Trophoblast cell (in vitro differentiated cells and primary cell): Measurements from ENCODE around the gene TENM4.

Source experiments
- DNase-seq, 2 donors: peaks; one replicate each; pipeline ENCODE4 v3.0.0-alpha.2; 2016
- H2AFZ ChIP-seq: 2 replicates; pipeline ENCODE4 v1.6.1; 2013; ENCODE audit warnings: low read length, moderate library complexity, mild to moderate bottlenecking; ENCODE audit not compliant: insufficient read depth, poor library complexity
- H2AK5ac ChIP-seq: 2 replicates; pipeline ENCODE4 v1.6.1; 2013; ENCODE audit warnings: mild to moderate bottlenecking, low read length
- H2BK120ac ChIP-seq: 2 replicates; pipeline ENCODE4 v1.6.1; 2013; ENCODE audit warnings: low read length, mild to moderate bottlenecking, moderate library complexity; ENCODE audit not compliant: insufficient read depth, poor library complexity
- H2BK12ac ChIP-seq: 2 replicates; pipeline ENCODE4 v1.6.1; 2013; ENCODE audit warnings: mild to moderate bottlenecking, low read length, moderate library complexity
- H2BK5ac ChIP-seq: 2 replicates; pipeline ENCODE4 v1.6.1; 2013; ENCODE audit warnings: low read length, low read depth, moderate library complexity, mild to moderate bottlenecking; ENCODE audit not compliant: poor library complexity
- H3K14ac ChIP-seq: 2 replicates; pipeline ENCODE4 v1.6.1; 2013; ENCODE audit warnings: mild to moderate bottlenecking, low read length
- H3K18ac ChIP-seq: 2 replicates; pipeline ENCODE4 v1.6.1; 2013; ENCODE audit warnings: mild to moderate bottlenecking, low read length
- H3K23ac ChIP-seq: 2 replicates; pipeline ENCODE4 v1.6.1; 2013; ENCODE audit warnings: low read length
- H3K27ac ChIP-seq: 2 replicates; pipeline ENCODE4 v1.5.1; 2013; ENCODE audit warnings: low read depth, mild to moderate bottlenecking, inconsistent platforms, low read length, moderate library complexity
- H3K27me3 ChIP-seq: 2 replicates; pipeline ENCODE4 v1.6.1; 2013; ENCODE audit warnings: inconsistent platforms, mild to moderate bottlenecking, low read length, moderate library complexity; ENCODE audit not compliant: insufficient read depth
- H3K36me3 ChIP-seq, 2 experiments: 1 replicate in 1 of 2; 2 replicates in 1 of 2; pipeline ENCODE4 v1.6.1; 2013; ENCODE audit warnings: low read length in 2 of 2, mild to moderate bottlenecking in 2 of 2, moderate library complexity in 1 of 2; ENCODE audit not compliant: insufficient read depth in 2 of 2, control insufficient read depth in 1 of 2
- H3K4ac ChIP-seq: 2 replicates; pipeline ENCODE4 v1.6.1; 2013; ENCODE audit warnings: low read depth, mild to moderate bottlenecking, low read length, moderate library complexity
- H3K4me1 ChIP-seq, 2 experiments: 1 replicate in 1 of 2; 2 replicates in 1 of 2; pipeline ENCODE4 v1.6.1; 2013; ENCODE audit warnings: low read length in 2 of 2, mild to moderate bottlenecking in 2 of 2, moderate library complexity in 1 of 2; ENCODE audit not compliant: insufficient read depth in 2 of 2, control insufficient read depth in 1 of 2
- H3K4me2 ChIP-seq: 2 replicates; pipeline ENCODE4 v1.6.1; 2013; ENCODE audit warnings: inconsistent platforms, mild to moderate bottlenecking, low read length, moderate library complexity
- H3K4me3 ChIP-seq: 2 replicates; pipeline ENCODE4 v1.5.1; 2013; ENCODE audit warnings: mild to moderate bottlenecking, low read depth, low read length, inconsistent platforms
- H3K79me1 ChIP-seq: one replicate; pipeline ENCODE4 v1.6.1; 2013; ENCODE audit warnings: low read length
- H3K79me2 ChIP-seq: 2 replicates; pipeline ENCODE4 v1.6.1; 2013; ENCODE audit warnings: low read length, mild to moderate bottlenecking; ENCODE audit not compliant: control insufficient read depth, insufficient read depth, poor library complexity
- H3K9ac ChIP-seq: 2 replicates; pipeline ENCODE4 v1.6.1; 2013; ENCODE audit warnings: mild to moderate bottlenecking, low read length
- H3K9me3 ChIP-seq: 2 replicates; pipeline ENCODE4 v1.6.1; 2013; ENCODE audit warnings: low read depth, mild to moderate bottlenecking, control low read depth, inconsistent platforms, low read length; ENCODE audit not compliant: insufficient read depth
- H4K12ac ChIP-seq: 2 replicates; pipeline ENCODE4 v1.6.1; 2013; ENCODE audit warnings: low read depth, mild to moderate bottlenecking, low read length, moderate library complexity
- H4K8ac ChIP-seq: 2 replicates; pipeline ENCODE4 v1.6.1; 2013; ENCODE audit warnings: low read depth, mild to moderate bottlenecking, low read length, moderate library complexity
- H4K91ac ChIP-seq: one replicate; pipeline ENCODE4 v1.6.1; 2013; ENCODE audit warnings: low read depth, mild to moderate bottlenecking, low read length, moderate library complexity
- WGBS: extraction: QIAGEN DNeasy Blood & Tissue Kit; methylation state at CpG from one replicate; pipeline ENCODE4 v1.1.7; 2013; ENCODE audit warnings: missing lambda C conversion rate; ENCODE audit not compliant: insufficient read length, insufficient coverage; ENCODE audit errors: extremely low coverage; 5-methylcytosine and 5-hydroxymethylcytosine counted together

The TENM4 gene

GRCh38 chr11:79400717-79401330 lies 40.0 kb downstream of the TENM4 start:
- peak in 1 of 2 donors; percentile 32 for DNase-seq
- Histone ChIP-seq H3K4me1 (peaks cover 5 to 6% of the 10 kb centered on the region in 2 experiments), H3K36me3 (no peaks in the 10 kb centered on the region), H2BK5ac (no peak overlapping the region), H4K8ac (no peak overlapping the region), H3K4ac (no peak overlapping the region), H4K12ac (no peak overlapping the region), H3K79me2 (no peaks in the 10 kb centered on the region), H2BK120ac (no peak overlapping the region), H3K18ac (no peak overlapping the region), H2BK12ac (no peak overlapping the region), H3K9me3 (no peaks in the 10 kb centered on the region), H3K9ac (no peak overlapping the region), H3K23ac (no peak overlapping the region), H2AK5ac (no peak overlapping the region), H3K79me1 (no peaks in the 10 kb centered on the region), H3K14ac (no peak overlapping the region), H4K91ac (no peak overlapping the region), H3K4me2 (no peak overlapping the region), H2AFZ (no peak overlapping the region), H3K27me3 (no peaks in the 10 kb centered on the region), H3K4me3 (no peak overlapping the region), H3K27ac (no peak overlapping the region)
- no CpG with 5 or more reads among the region's 4 CpGs for WGBS

- Histone ChIP-seq H2AK5ac (no peak overlapping the region), H3K14ac (no peak overlapping the region), H2AFZ (no peak overlapping the region), H3K4me1 (peaks cover 5 to 6% of the 10 kb centered on the region in 2 experiments), H2BK120ac (no peak overlapping the region), H4K8ac (no peak overlapping the region), H2BK5ac (no peak overlapping the region), H3K79me1 (no peaks in the 10 kb centered on the region), H3K18ac (no peak overlapping the region), H4K91ac (no peak overlapping the region), H4K12ac (no peak overlapping the region), H2BK12ac (no peak overlapping the region), H3K27me3 (no peaks in the 10 kb centered on the region), H3K4me3 (no peak overlapping the region), H3K79me2 (no peaks in the 10 kb centered on the region), H3K9ac (no peak overlapping the region), H3K23ac (no peak overlapping the region), H3K4ac (no peak overlapping the region), H3K27ac (no peak overlapping the region), H3K36me3 (no peaks in the 10 kb centered on the region), H3K4me2 (no peak overlapping the region), H3K9me3 (no peaks in the 10 kb centered on the region)
- no peak for DNase-seq
- WGBS = no CpG with 5 or more reads among the region's 2 CpGs
Observed at GRCh38 chr11:79400206-79400605, 40.6 kb downstream of the TENM4 start.

- H3K4me2 ChIP-seq = no peak overlapping the region
- WGBS = no CpG with 5 or more reads among the region's 1 CpG
- no peaks in the 10 kb centered on the region for H3K9me3 ChIP-seq
- H3K79me1 ChIP-seq = no peaks in the 10 kb centered on the region
- no peak overlapping the region for H3K4ac ChIP-seq
- H3K14ac ChIP-seq = no peak overlapping the region
- H4K8ac ChIP-seq = no peak overlapping the region
- H3K4me1 ChIP-seq = peaks cover 14 to 15% of the 10 kb centered on the region in 2 experiments
- H3K36me3 ChIP-seq = no peaks in the 10 kb centered on the region
- no peak overlapping the region for H3K23ac ChIP-seq
- H3K27me3 ChIP-seq = no peaks in the 10 kb centered on the region
- H2AFZ ChIP-seq = no peak overlapping the region
- H3K79me2 ChIP-seq = no peaks in the 10 kb centered on the region
- no peak overlapping the region for H3K9ac ChIP-seq
- no peak overlapping the region for H3K4me3 ChIP-seq
- no peak overlapping the region for H2BK12ac ChIP-seq
- H4K91ac ChIP-seq = no peak overlapping the region
- H2AK5ac ChIP-seq = no peak overlapping the region
- no peak overlapping the region for H2BK120ac ChIP-seq
- no peak overlapping the region for H4K12ac ChIP-seq
- no peak overlapping the region for H3K18ac ChIP-seq
- H3K27ac ChIP-seq = no peak overlapping the region
- no peak for DNase-seq
- H2BK5ac ChIP-seq = no peak overlapping the region
Observed at GRCh38 chr11:79397252-79397651, 43.6 kb downstream of the TENM4 start.

- no peak overlapping the region for H2BK5ac ChIP-seq
- WGBS = no CpG with 5 or more reads among the region's 4 CpGs
Observed at GRCh38 chr11:79396674-79397073, 44.2 kb downstream of the TENM4 start.

More at GRCh38 chr11:79396674-79397073, 44.2 kb downstream of the TENM4 start:
- H2BK12ac ChIP-seq = no peak overlapping the region
- H4K91ac ChIP-seq = no peak overlapping the region
- no peak overlapping the region for H3K18ac ChIP-seq
- no peak for DNase-seq
- no peak overlapping the region for H2AK5ac ChIP-seq
- H3K9ac ChIP-seq = no peak overlapping the region
- H4K8ac ChIP-seq = no peak overlapping the region
- no peak overlapping the region for H2BK120ac ChIP-seq
- peaks cover 14 to 15% of the 10 kb centered on the region in 2 experiments for H3K4me1 ChIP-seq
- H3K14ac ChIP-seq = no peak overlapping the region
- no peaks in the 10 kb centered on the region for H3K36me3 ChIP-seq
- H3K4ac ChIP-seq = no peak overlapping the region
- no peaks in the 10 kb centered on the region for H3K9me3 ChIP-seq
- H3K4me2 ChIP-seq = no peak overlapping the region
- no peak overlapping the region for H2AFZ ChIP-seq
- H3K27ac ChIP-seq = no peak overlapping the region
- H3K23ac ChIP-seq = no peak overlapping the region
- no peak overlapping the region for H4K12ac ChIP-seq
- H3K4me3 ChIP-seq = no peak overlapping the region
- no peaks in the 10 kb centered on the region for H3K79me2 ChIP-seq
- H3K27me3 ChIP-seq = no peaks in the 10 kb centered on the region
- H3K79me1 ChIP-seq = no peaks in the 10 kb centered on the region
